SK-N-SH (cell line): ENCODE results near the gene SHROOM3.
A peak's percentile ranks its signal among the peaks of the same experiment; 100 is the strongest.

Experiments
- CTCF ChIP-seq: fragments of 200-600 bp; sonication (generic); IDR thresholded peaks from 2 replicates; pipeline ENCODE4 v1.6.1; 2017; ENCODE audit warnings: antibody characterized with exemption, mild to moderate bottlenecking, moderate library complexity
- GABPA ChIP-seq: IDR thresholded peaks from 2 replicates; pipeline ENCODE4 v1.4.0; 2012; ENCODE audit warnings: low read depth, mild to moderate bottlenecking
- MXI1 ChIP-seq: IDR thresholded peaks from 2 replicates; pipeline ENCODE4 v1.6.1; 2012; ENCODE audit warnings: mild to moderate bottlenecking, low read depth, low read length, improper control_type of control experiment
- PBX3 ChIP-seq: IDR thresholded peaks from 2 replicates; pipeline ENCODE4; 2012
- RFX5 ChIP-seq: IDR thresholded peaks from 2 replicates; pipeline ENCODE4 v1.6.1; 2012; ENCODE audit warnings: mild to moderate bottlenecking, improper control_type of control experiment, low read length
- TEAD4 ChIP-seq: IDR thresholded peaks from 2 replicates; pipeline ENCODE4 v1.4.0; 2012; ENCODE audit warnings: mild to moderate bottlenecking, borderline replicate concordance; ENCODE audit not compliant: insufficient read depth
- YY1 ChIP-seq: IDR thresholded peaks from 2 replicates; pipeline ENCODE4 v1.4.0; 2012; ENCODE audit warnings: low read depth, mild to moderate bottlenecking

GRCh38 chr4:76657443-76657842, 222.4 kb downstream of the SHROOM3 start:
- no peak for TF ChIP-seq YY1
- peak; percentile 37 for TF ChIP-seq CTCF
- no peak for TF ChIP-seq TEAD4
- no peak for TF ChIP-seq MXI1
- TF ChIP-seq GABPA, result no peak
- TF ChIP-seq PBX3, result no peak
- no peak for TF ChIP-seq RFX5
